ENCODE measurements around the gene DESI1.

GRCh38 chr22:41587347-41587723, 33.5 kb downstream of the DESI1 start:
- TF ChIP-seq EP300 (IDR thresholded peaks at IDR 0.05) (no peak), CTCF (IDR thresholded peaks at IDR 0.05) (no peak)
